Measurements from ENCODE around the gene ZNF496. TPM values are rescaled to one million over a fixed set of nuclear protein-coding genes. Genes with fewer than 3 reads are reported as not detected.

The ZNF496 gene
- total RNA-seq, 3 donors from 2014 or later (not counting 1 experiment from before 2014, with no cell fraction given) = 25.6 to 33.0 (median 27.9) TPM

DNA sequence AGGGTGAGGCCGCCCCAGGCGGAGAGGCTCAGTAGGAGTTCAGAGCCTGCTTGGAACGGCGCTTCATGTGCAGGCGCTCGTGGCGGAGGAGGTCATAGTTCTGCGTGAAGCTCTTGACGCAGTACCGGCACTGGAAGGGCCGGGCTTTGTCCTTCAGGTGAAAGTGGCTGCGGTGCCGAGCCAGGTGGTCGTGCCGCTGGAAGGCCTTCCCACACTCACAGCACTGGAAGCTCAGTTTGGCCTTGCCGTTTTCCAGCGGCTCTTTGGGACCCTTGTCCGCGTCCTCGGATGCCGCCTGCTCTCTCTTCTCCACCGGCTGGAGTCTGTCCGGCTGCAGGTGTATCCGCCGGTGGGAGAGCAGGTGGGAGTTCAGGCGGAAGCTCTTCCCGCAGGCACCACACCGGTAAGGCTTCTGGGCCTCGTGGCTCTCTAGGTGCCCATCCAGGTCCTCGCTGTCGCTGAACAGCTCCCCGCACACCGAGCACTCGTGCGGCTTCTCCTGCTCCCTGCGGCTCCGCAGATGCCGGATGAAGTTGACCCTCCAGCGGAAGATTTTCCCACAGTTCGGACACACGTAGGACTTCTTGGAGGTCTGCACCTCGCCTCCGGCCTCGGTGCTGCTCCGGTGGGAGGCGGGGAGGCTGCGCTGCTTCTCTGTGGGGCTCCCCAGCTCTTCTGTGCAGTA lies 31.0 kb downstream of the ZNF496 start:
- peaks cover 14% of the 10 kb centered on the region for H3K36me3 ChIP-seq (ENCODE audit: control insufficient read depth, insufficient read depth, low read length)
- no peaks in the 10 kb centered on the region for H3K4me1 ChIP-seq (ENCODE audit: control insufficient read depth, insufficient read depth, low read length)
- Mint-ChIP-seq H3K9me3 (no peaks in the 10 kb centered on the region), H3K36me3 (peaks cover 13% of the 10 kb centered on the region), H3K27ac (no peak overlapping the region), H3K4me3 (no peak overlapping the region), H3K4me1 (no peaks in the 10 kb centered on the region), H3K27me3 (ENCODE audit: low read depth in 2 of 2) (no peaks in the 10 kb centered on the region)
- no peaks in the 10 kb centered on the region for H3K9me3 ChIP-seq (ENCODE audit: control insufficient read depth, insufficient read depth, low read length)
- 98% methylated on average over 47 of the region's 47 CpGs for WGBS (ENCODE audit: insufficient coverage)
- intact Hi-C loops (cut with micrococcal nuclease) = no loop called here
- ATAC-seq = no peak
- no peaks in the 10 kb centered on the region for H3K27me3 ChIP-seq (ENCODE audit: control insufficient read depth, insufficient read depth, low read length)
- no peak overlapping the region for H3K27ac ChIP-seq (ENCODE audit: low read length)
- TF ChIP-seq CTCF (IDR thresholded peaks at IDR 0.05) = no peak
- DNase-seq = no peak
- H3K4me3 ChIP-seq (ENCODE audit: low read length) = no peak overlapping the region

DNA sequence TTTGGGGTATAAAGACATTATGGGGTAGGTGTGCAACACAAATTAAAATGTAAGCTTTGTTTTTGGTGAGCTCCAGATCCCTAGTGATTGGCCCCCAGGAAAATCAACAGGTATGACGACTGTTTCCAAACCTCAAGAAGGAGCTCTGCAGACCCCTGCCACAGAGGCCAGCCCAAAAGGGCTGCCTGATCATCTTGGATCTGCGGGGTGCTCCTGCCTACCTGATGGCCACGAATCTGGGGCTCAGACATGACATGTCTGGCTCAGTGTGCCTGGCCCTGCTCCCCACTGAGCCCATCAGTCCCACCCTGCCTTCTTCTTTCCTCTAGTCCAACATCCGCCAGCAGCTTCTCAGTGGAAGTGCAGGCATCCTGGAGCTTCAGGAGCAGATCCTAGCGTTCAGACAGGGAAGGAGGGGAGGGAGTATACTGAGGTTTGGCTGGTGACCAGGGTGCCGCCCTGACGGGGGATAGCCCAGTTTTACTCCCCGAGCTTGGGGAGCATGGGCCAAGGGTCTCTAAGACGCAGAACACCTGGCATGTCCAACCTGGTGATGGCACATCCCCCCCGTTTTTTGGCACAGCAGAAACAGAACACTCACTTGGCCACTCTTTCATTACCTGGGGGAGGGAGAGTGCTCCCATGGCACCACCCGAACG lies 31.8 kb downstream of the ZNF496 start:
- TF ChIP-seq CTCF (IDR thresholded peaks at IDR 0.05) = no peak
- ATAC-seq (no peak), DNase-seq (no peak)
- no peak overlapping the region for H3K27ac ChIP-seq (ENCODE audit: low read length)
- intact Hi-C loops (cut with micrococcal nuclease) = no loop called here
- Mint-ChIP-seq H3K4me1 (no peaks in the 10 kb centered on the region), H3K27me3 (ENCODE audit: low read depth in 2 of 2) (no peaks in the 10 kb centered on the region), H3K36me3 (peaks cover 13% of the 10 kb centered on the region), H3K9me3 (no peaks in the 10 kb centered on the region), H3K4me3 (no peak overlapping the region), H3K27ac (no peak overlapping the region)
- H3K36me3 ChIP-seq (ENCODE audit: control insufficient read depth, insufficient read depth, low read length) = peaks cover 12% of the 10 kb centered on the region
- no peak overlapping the region for H3K4me3 ChIP-seq (ENCODE audit: low read length)
- no peaks in the 10 kb centered on the region for H3K27me3 ChIP-seq (ENCODE audit: control insufficient read depth, insufficient read depth, low read length)
- 92% methylated on average over 12 of the region's 12 CpGs for WGBS (ENCODE audit: insufficient coverage)
- H3K4me1 ChIP-seq (ENCODE audit: control insufficient read depth, insufficient read depth, low read length) = no peaks in the 10 kb centered on the region
- no peaks in the 10 kb centered on the region for H3K9me3 ChIP-seq (ENCODE audit: control insufficient read depth, insufficient read depth, low read length)

DNA sequence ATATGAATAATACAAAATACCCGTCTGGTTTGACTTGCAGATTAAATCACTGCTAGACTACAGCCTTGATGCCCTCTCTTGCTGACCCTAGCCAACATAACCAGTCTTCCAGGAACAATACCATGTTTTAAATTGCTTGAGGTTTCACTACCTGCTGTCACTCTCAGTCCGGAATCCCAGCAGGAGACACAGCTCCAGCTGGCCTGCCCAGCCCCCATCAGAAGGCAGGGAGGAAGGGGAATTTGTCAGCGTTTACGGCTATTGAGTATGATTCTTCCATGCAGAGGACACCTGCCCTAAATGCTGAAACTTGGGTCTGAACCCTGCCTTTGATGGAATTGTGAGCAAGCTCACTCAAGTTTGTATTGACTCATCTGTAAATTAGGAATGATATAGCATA lies 33.0 kb downstream of the ZNF496 start:
- intact Hi-C loops (cut with micrococcal nuclease) = no loop called here
- Histone ChIP-seq H3K9me3 (ENCODE audit: control insufficient read depth, insufficient read depth, low read length) (no peaks in the 10 kb centered on the region), H3K27me3 (ENCODE audit: control insufficient read depth, insufficient read depth, low read length) (no peaks in the 10 kb centered on the region), H3K36me3 (ENCODE audit: control insufficient read depth, insufficient read depth, low read length) (peaks cover 7% of the 10 kb centered on the region), H3K4me1 (ENCODE audit: control insufficient read depth, insufficient read depth, low read length) (no peaks in the 10 kb centered on the region), H3K27ac (ENCODE audit: low read length) (no peak overlapping the region), H3K4me3 (ENCODE audit: low read length) (no peak overlapping the region)
- Mint-ChIP-seq H3K27ac (no peak overlapping the region), H3K4me3 (no peak overlapping the region), H3K27me3 (ENCODE audit: low read depth in 2 of 2) (no peaks in the 10 kb centered on the region), H3K4me1 (no peaks in the 10 kb centered on the region), H3K9me3 (no peaks in the 10 kb centered on the region), H3K36me3 (peaks cover 13% of the 10 kb centered on the region)
- WGBS (ENCODE audit: insufficient coverage) = 91% methylated on average over 4 of the region's 4 CpGs
- TF ChIP-seq CTCF (IDR thresholded peaks at IDR 0.05) = no peak
- ATAC-seq (no peak), DNase-seq (no peak)

Measured in natural killer cell (primary cell).